GM21529 (cell line): ENCODE data around the gene ELF5.

Experiments used
- ATAC-seq: cut with Tn5 transposase; IDR thresholded peaks from one replicate; pipeline ENCODE4 v1.9.1; 2021; ENCODE audit not compliant: unreplicated experiment

The ELF5 gene

DNA sequence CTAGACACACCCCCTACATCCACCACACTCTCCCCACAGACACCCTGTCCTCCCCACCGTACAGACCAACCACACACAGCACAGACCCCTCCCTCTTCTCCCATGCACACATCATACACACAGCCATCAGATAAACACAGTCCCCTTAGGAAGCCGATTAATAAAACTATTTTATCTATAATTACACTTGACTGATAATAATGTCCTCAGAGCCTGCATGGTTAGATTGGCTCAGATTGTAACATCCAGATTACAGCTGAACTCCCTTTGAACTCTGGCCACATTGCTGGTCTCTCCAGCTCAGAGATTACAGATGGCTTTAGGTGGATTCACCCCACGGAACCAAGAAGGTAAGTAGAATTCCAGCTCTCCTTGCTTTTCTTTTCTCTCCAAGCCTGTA, 9.5 kb upstream of the ELF5 start:
- no peak for ATAC-seq

DNA sequence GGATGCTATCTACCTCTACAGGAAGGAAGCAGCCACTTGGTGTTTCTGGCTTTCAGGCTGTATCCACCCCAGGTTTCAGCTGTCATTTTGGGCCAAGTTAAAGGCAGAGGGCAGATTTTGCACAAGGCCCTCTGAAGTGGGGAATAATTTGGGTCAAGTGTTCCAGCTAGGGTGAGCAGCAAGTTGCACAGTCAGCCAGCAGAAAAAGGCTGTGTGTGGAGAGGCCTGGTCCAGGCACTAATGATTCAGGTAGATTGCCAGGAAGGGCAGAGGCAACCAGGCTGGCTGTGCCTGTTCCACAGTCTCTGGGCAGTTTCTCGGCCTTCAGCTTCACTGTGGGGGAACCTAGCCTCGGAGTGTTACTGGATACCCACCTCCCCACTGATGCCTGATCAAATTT, 8.6 kb upstream of the ELF5 start:
- no peak for ATAC-seq

GRCh38 chr11:34521265-34521664, 7.7 kb upstream of the ELF5 start:
- no peak for ATAC-seq

DNA sequence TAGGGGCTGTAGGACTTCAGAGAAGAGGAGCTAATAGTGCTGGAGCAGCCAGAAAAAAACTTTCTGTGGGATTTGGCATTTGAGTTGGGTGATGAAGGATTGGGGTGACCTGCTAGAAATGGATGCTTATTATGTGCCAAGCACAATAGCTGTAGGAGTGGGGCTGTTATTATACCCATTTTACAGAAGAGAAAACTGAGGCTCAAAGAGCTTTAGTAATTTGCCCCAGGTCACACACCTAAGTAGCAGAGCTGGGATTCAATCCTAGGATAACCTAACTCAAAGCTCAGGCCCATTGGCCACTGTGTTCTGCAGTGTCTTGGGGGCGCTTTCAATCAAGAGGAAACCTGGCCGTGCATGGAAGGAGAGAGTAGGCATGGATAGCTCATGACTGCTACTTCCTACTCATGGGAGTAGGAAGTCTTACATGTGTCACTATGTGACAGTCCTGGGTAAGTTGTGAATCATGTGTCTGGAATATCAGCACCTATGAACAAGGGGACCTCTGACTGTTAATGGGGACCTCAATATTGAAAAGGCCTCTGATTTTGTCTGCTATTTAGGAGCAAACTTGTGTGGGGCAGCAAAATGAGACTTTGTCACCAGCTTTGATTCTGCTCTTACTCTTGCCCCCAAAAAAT, 6.1 kb upstream of the ELF5 start:
- ATAC-seq = no peak

DNA sequence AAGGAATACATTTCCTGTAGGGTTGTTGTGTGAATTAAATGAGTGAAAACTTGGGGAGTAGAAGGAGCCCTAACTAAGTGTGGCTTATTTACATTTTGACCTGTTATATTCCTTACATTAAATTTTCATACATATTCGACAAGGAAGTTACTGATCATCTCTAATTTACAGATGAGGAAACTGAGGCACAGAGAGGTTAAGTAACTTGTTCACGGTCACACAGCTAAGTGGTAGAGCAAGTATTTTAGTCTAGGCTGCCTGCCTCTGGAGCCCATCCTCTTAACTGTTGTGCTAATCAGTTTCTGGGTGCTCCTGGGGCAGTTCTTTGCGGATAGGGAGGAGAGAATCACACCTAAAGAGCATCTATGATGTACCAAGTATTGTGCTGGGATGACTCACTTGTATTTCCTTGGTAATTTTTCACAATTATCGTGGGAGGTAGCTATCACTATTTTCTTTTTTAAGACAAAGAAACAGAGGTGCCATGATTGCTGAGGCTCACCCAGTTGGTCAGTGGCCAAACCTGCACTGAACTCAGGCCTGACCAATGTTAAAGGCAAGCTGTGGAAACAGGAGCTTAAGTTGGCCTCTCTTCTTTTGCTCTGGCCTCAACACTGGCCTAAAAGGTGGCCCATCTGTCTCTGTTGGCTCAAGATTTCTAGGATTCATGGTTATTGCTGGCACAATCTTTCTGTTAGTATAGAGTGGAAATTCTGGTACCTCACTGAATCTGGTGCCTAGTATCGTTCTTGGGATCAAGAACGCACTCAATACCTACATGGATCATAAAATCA, 2.9 kb upstream of the ELF5 start:
- ATAC-seq = no peak

DNA sequence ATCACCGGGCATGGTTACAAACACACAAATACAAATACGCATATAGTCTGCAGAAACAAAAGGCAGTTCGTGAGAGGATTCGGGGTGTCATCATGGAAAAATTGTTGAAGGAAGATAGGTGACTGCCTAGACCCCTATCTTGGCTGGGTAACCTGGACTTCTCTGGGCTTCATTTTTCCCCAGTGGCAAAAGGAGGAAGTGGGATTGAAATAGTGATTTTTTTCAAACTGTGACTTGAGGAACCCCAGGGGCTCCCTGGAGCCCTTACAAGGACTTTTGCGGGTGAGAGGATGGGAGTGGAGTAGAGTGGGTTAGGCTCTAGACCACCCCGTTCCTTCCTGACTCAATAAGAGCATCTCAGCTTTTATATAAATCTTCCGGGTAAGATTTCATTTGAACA, 1.0 kb upstream of the ELF5 start:
- no peak for ATAC-seq

DNA sequence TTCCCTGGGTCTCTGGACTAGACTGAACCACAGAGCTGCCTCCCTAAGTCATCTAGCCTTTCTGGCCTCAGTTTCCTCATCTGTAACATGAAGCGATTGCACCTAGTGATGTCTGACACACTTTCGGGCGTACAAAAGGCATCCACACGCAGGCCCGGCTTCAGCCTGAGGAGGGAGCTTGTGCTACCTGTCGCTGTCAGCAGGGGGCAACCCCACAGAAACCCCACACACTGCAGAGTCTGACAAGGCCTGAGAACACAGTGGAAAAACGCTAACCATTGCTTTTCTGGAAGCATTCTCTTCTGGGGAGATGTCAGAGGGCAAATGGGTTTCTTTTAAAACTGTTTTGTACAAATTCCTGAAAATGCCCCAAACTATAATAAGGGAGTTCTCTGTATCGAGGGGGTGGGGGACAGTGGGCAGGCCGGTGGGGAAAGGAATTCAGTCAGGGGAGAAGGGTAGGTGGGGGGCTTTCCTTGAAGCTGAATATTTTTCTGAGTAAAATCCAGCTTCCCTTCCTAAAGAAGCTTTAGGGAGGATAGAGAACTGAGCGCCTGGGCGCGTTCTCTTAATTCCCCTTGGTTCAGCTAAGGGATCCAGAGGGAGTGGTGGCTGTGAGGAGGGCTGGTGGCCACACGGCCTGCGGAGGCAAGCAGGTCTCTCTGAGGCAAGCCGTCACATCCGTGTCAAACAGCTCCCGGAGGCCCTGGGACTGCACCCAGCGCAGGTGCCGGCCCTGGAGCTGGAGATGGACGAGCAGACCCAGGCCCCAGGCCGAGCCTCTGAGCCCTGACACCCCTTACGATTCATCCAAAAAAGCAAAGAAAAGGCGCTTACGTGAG, 533 bp downstream of the ELF5 start:
- peak; percentile 95 for ATAC-seq

DNA sequence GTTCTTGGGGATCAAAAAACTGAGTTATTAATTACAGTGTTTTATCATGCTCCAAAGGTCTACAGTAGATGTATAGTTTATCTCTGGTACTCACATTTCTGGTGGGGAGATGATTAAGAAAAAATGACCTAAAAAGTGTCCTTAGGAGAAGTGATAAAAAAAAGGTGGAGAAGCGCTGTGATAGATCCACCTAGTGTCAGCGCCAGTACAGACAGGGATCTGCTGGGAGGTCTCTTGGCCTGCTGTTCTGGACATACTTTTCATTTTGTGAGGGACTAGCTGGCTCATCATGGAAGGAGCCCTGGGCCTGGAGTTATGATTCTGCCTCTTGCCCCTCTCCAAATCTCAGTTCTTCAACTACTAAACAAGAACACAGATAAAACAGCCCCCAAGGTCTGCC, 2.9 kb downstream of the ELF5 start:
- ATAC-seq = no peak

GRCh38 chr11:34510218-34510617, 3.4 kb downstream of the ELF5 start:
- no peak for ATAC-seq

DNA sequence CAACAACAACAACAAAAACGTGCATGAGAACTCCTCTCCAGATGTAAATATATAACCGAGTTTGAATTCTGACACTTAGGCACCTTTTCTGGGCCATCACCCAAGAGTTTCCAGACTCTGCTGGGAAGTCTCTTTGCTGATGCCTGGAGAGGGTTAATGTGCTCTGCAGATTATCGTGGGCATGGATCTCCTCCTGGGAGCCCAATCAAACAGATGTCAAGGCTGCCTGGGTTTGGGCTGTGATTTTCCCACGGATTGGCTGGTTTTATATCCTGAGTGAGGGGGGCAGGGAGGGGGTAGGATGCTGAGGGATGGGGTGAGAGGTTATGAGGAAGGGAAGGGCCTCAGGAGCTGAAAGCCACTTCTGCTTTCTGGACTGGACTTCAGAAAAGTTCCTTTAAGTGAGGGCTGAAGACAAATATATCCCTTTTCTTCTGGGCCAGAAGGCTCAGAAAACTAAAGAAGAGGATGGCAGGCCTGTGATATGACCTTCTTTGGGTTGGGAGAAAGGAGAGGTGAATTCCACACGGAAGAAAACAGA, 4.2 kb downstream of the ELF5 start:
- no peak for ATAC-seq

DNA sequence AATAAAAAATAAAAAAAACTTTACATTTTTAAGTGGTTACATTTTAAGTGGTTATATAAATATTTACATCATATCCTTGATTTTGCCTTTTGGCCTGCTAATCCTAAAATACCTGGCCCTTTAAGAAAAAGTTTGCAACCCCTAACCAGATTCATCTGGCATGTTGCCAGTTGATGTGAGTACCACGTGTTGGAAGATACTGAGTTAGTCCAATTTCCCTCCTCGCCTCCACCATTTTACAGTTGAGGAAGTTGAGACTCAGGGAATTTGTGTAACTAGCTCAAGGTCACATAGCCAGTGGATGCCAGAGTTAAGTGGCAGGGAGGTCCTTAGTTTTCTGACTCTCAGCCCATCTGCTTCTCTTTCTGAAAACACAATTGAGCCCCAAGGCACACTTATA, 5.1 kb downstream of the ELF5 start:
- ATAC-seq = no peak

GRCh38 chr11:34507610-34508009, 6.0 kb downstream of the ELF5 start:
- ATAC-seq = no peak

- ATAC-seq = no peak
These were observed 6.4 kb downstream of the ELF5 start for GRCh38 chr11:34507156-34507555.

DNA sequence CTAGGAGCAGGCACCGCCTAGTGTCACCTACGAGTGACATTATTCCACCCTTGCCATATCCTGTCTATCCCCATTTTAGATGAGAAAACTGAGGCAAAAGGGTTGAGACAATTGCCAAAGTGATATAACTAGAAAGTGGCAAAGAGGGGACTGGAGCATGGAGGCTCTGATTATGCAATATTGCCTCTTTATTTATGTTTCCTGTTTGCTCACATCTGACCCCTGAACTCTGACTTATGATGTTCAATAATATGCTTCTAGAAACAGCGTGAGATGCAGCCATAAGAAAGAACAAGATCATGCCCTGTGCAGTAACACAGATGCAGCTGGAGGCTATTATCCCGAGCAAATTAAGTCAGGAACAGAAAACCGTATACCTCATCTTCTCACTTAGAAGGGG, 7.7 kb downstream of the ELF5 start:
- ATAC-seq = no peak

DNA sequence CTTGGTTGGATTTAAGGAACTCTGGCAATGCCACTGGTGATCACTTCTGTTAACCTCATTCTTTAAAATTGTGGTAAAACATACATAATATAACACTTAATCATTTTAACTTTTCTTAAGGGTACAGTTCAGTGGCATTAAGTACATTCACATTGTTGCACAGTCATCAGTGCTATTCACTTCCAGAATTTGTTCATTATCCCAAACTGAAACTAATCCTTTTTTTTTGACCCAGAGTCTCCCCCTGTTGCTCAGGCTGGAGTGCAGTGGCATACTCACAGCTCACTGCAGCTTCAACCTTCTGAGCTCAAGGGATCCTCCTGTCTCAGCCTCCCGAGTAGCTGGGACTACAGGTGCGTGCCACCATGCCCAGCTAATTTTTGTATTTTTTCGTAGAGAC, 10.6 kb downstream of the ELF5 start:
- ATAC-seq = no peak

GRCh38 chr11:34501949-34502348, 11.6 kb downstream of the ELF5 start:
- ATAC-seq = no peak

- peak; percentile 41 for ATAC-seq
These were observed 12.1 kb downstream of the ELF5 start for GRCh38 chr11:34501500-34501899.

- ATAC-seq = no peak
These were observed 13.7 kb downstream of the ELF5 start for GRCh38 chr11:34499719-34500500.

DNA sequence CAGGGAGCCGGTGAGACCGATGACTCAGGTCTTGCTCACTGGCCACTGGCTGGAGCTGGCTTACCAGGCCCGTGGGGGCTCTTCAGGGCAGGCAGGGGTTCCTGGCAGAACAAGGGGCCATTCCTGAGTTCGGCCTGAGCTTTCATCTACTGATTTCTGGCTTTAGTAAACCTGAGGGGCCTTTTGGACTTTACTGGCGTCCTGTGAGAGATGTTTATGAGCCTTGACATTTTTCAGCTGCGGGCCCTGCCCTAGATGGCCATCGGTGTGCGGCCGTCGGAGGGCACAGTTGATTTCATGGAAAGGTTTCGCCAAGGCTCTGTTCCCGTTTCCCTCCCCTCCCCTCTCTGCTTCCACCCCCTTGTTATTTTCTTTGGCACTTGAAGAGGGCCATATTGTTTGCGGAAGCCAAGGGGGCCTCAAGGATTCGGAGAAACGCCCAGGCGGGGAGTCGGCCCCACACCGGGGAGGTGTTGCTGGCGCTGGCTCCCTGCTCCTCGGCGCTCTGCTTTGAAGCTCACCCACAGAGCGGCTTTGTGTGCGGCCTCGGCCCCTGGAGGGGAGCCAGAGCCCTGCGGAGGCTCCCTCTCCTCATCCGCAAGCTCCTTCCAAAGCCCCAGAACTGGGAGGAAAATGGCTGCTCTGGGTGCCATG, 17.7 kb downstream of the ELF5 start:
- ATAC-seq = no peak

GRCh38 chr11:34495239-34495723, 18.3 kb downstream of the ELF5 start:
- ATAC-seq = no peak
